HG02623 (cell line): Measurements from ENCODE around the gene SEC24A.
"Not testable (repeated sequence)": the region's sequence is repeated elsewhere in the genome, so short reads cannot be mapped to it uniquely, and the experiment has no call there.

Source experiments
- ATAC-seq: cut with Tn5 transposase; IDR thresholded peaks from one replicate; pipeline ENCODE4 v1.9.1; 2021; ENCODE audit warnings: moderate library complexity; ENCODE audit not compliant: unreplicated experiment

Gene SEC24A

GRCh38 chr5:134649163-134649835, 714 bp downstream of the SEC24A start:
- no peak for ATAC-seq

DNA sequence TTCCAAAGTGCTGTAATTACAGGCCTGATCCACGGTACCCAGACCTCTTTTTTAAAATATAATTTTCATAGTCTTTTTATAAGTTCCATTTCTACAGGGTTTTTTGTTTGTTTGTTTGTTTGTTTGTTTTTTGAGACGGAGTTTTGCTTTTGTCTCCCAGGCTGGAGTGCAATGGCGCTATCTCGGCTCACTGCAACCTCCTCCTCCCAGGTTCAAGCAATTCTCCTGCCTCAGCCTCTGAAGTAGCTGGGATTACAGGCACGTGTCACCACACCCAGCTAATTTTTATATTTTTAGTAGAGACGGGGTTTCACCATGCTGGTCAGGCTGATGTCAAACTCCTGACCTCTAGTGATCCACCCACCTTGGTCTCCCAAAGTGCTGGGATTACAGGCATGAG, 2.1 kb downstream of the SEC24A start:
- ATAC-seq: not testable (repeated sequence)

GRCh38 chr5:134651531-134651930, 2.9 kb downstream of the SEC24A start:
- ATAC-seq: no peak

DNA sequence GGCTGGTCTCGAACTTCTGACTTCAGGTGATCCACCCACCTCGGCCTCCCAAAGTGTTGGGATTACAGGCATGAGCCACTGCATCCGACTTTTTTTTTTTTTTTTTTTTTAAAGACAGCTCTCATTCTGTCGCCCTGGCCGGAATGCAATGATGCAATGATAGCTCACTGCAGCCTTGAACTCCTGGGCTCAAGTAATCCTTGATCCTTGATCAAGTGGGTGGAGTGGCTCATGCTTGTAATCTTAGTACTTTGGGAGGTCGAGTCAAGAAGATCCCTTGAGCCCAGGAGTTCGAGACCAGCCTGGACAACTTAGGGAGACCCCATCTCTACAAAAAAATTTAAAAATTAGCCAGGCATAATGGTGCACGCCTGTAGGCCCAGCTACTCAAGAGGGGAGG, 8.1 kb downstream of the SEC24A start:
- ATAC-seq: no peak

DNA sequence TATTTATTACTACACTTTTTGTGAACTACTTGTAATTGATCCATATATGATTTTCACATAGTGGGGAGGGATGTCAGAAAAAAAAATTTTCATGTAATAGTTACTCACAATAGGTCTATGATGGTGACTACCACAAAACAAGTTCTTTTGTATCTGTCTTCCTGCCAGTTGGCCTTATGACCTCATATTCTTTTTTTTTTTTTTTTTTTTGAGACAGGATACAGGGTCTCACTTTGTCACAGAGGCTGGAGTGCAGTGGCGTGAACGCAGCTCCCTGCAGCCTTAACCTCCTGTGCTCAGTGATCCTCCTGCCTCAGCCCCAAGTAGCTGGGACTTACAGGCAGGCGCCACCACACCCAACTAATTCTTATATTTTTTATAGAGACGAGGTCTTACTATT, 10.9 kb downstream of the SEC24A start:
- no peak for ATAC-seq

DNA sequence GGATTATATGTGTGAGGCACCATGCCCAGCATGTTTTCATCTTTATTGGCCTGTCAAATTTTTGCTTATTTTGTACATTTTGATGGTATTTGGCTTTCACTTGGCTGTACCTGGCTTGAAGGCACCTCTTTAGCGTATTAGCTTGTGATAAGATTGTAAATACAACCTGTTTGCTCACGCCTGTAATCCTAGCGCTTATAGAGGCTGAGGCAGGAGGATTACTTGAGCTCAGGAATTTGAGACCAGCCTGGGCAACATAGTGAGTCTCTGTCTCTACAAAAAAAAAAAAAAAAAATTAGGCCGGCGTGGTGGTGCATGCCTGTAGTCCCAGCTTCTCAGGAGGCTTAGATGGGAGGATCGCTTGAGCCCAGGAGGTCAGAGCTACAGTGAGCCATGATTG, 11.3 kb downstream of the SEC24A start:
- no peak for ATAC-seq

DNA sequence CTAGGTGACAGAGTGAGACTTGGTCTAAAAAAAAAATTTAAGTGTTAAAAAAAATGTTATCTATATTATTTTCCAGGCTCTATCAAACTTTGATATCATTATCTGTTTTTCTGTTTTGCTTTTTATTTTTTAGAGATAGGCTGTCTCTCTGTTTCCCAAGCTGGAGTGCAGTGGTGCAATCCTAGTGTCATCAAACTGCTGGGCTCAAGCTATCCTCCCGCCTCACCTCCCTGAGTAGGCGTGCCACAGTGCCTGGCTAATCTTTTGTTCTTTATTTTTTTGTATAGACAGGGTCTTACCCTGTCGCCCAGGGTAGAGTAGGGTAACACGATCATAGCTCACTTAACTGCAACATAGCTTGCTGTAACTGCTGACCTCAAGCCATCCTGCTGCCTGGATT, 14.4 kb downstream of the SEC24A start:
- ATAC-seq: no peak

DNA sequence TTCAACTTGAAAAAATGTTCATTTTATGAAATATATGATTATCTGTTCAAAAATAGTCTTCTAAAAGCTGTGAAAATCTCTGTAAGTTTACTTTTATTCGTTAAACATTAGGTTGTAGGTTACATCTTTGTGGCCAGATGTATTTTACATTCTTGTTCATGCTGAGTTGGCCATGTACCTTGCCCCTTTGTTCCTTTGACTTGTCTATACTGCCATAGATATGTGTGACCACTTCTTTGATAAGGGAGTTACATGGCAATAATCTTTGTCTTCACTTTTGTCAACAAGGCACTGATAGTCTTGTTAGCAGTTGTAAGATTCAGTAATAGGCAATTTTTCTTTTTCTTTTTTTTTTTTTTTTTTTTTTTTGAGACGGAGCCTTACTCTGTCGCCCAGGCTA, 15.9 kb downstream of the SEC24A start:
- ATAC-seq: no peak

DNA sequence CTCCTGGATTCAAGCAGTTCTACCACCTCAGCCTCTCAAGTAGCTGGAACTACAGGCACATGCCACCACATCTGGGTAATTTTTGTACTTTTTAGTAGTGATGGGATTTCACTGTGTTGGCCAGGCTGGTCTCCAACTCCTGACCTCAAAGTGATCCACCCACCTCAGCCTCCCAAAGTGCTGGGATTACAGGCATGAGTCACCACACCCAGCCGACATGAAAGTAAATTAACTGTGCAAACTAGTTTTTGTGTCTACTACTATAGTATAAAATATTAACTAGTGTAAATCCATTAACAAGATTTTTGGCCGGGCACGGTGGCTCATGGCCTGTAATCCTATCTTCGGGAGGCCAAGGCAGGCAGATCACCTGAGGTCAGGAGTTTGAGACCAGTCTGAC, 25.0 kb downstream of the SEC24A start:
- not testable (repeated sequence) for ATAC-seq

GRCh38 chr5:134677357-134677756, 28.8 kb downstream of the SEC24A start:
- ATAC-seq: not testable (repeated sequence)

- ATAC-seq: not testable (repeated sequence)
These were observed 41.6 kb downstream of the SEC24A start for GRCh38 chr5:134690144-134690543.

DNA sequence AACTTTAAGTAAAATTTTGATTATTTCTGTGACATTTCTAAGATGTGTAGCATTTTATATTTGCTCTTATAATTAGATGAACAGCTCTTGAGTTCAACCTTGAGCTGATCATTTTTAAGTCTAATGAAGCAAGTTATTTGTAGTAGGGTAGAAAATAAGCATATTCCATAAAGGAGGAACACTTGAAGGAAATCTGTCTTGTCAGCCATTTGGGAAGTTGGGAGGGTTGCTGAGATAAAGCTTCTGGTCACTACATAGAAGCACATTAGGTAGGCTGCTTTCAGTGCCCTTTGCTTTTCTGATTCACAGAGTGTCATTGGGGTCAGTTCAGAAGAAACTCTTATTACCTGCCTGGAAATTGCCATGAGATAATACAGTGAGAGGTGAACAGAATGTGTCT, 44.1 kb downstream of the SEC24A start:
- no peak for ATAC-seq

- ATAC-seq: no peak
These were observed 59.7 kb downstream of the SEC24A start for GRCh38 chr5:134708301-134708700.

- no peak for ATAC-seq
These were observed 65.5 kb downstream of the SEC24A start for GRCh38 chr5:134714120-134714519.

GRCh38 chr5:134714541-134714940, 66.0 kb downstream of the SEC24A start:
- ATAC-seq: no peak

DNA sequence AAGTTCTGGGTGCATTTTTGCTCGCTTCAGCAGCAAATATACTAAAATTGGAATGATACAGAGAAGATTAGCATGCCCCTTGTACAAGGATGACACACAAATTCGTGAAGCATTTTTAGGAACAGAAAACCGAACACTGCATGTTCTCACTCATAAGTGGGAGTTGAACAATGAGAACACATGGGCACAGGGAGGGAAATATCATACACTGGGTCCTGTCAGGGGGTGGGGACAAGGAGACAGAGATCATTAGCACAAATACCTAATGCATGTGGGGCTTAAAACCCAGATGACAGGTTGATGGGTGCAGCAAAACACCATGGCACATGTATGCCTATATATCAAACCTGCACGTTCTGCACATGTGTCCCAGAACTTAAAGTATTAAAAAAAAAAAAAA, 66.9 kb downstream of the SEC24A start:
- ATAC-seq: not testable (repeated sequence)

- no peak for ATAC-seq
These were observed 76.3 kb downstream of the SEC24A start for GRCh38 chr5:134724872-134725271.

DNA sequence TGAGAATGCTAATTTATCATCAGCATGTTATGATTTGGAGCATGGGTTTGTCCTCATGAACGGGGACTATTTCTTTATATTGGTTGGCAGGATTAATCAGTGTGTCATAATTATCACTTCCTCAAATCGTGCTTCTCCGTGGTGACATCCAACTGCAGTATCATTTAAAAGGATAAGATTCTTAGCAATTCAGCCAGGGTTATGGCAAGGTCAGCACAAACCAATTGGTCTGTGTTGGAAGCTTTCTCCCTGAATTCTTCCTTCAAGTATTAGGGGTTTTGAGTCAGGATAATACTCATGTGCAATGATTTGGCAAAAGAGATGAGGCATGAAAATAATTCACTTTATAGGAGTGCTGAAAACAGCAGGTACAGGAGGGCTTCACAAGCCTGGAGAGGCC, 84.2 kb downstream of the SEC24A start:
- no peak for ATAC-seq

- ATAC-seq: no peak
These were observed 86.7 kb downstream of the SEC24A start for GRCh38 chr5:134735243-134735642.

- no peak for ATAC-seq
These were observed 87.7 kb downstream of the SEC24A start for GRCh38 chr5:134736173-134736812.

DNA sequence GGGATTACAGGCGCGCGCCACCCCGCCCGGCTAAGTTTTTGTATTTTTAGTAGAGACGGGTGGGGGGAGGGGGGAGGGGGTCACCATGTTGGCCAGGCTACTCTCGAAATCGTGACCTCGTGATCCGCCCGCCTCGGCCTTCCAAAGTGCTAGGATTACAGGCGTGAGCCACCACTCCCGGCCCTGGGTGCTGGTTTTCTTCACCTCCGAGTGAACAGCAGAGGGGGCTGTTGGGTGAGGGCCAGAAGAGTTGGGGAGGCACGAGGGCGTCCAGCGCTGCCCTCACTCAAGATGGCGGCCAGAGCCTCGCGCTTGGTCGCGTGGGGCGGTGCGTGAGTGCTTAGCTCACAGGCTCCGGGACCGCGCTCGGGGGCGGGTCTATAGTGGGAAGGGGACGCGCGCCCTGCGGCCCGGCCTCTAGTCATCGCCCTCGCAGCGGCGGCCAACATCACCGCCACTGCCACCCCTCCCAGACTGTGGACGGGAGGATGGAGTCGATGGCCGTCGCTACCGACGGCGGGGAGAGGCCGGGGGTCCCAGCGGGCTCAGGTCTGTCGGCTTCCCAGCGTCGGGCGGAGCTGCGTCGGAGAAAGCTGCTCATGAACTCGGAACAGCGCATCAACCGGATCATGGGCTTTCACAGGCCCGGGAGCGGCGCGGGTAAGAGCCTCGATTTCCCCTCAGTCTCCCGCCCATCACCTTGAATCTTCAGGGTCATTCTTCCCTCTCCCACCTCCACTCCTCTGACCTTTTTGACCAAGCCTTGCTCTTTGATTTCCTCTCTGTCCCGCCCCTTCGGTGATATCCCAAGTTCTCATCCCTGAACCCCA, 89.8 kb downstream of the SEC24A start, which contains the start of gene CAMLG:
TSS of gene CAMLG (plus strand) at position 416 of the 830 bp plus-strand sequence. CDS start at position 489, 73 bp downstream.
- peak; percentile 93 for ATAC-seq
